Activated naive CD8-positive, alpha-beta T cell treated with anti-CD3 and anti-CD28 coated beads, Interleukin-2, amount 50 U/mL, for 16 hours (primary cell): ENCODE measurements around the gene ZBTB43.

ENCODE experiments used
- DNase-seq: peaks from one replicate; pipeline ENCODE4 v3.0.0-alpha.2; 2020; ENCODE audit warnings: low read depth, low spot score

The ZBTB43 gene

DNA sequence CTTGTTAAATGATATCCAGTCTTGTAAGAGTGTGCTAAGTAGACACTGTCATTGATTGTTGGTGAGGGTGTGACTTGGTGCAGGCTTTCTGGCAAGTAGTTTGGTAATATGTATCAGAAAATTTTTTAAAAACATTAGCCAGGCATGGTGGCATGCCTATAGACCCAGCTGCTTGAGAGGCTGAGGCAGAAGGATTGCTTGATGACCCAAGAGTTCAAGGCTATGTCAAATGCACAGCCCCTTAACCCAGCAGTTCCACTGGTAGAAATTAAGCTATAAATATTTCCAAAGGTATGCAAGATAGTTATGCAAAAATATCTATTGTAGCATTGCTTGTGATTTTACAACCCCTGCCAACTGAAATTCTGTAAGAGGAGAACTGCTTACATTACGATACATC, 24.2 kb downstream of the ZBTB43 start:
- no peak for DNase-seq

DNA sequence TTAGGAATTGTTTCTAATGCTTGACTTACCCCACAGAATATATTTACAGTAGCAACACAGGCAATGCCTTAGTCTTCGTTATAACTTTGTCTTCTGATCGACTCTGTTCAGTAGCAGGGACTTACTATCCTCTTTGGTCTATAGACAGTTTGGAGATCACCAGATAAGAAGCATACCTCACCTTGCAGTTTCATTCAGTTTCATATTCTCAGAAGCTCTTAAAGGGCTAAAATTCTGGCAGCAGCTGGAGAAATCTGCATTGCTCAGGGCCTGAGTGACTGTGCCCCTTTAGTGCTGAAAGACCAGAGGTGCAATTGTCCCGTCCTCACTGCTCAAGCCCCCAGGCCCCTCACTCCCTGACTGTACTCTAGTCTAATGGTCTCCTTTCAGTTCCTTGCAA, 26.0 kb downstream of the ZBTB43 start:
- no peak for DNase-seq

DNA sequence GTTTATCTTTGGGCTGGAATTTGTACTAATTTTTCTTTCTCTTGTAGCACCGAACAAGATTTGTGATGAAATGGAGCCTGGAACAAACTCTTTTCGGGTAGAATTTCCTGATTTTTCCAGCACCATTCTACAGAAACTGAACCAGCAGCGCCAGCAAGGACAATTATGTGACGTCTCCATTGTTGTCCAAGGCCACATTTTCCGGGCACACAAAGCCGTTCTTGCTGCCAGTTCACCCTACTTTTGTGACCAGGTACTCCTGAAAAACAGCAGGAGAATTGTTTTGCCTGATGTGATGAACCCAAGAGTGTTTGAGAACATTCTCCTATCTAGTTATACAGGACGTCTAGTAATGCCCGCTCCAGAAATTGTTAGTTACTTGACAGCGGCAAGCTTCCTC, 27.6 kb downstream of the ZBTB43 start:
- no peak for DNase-seq

DNA sequence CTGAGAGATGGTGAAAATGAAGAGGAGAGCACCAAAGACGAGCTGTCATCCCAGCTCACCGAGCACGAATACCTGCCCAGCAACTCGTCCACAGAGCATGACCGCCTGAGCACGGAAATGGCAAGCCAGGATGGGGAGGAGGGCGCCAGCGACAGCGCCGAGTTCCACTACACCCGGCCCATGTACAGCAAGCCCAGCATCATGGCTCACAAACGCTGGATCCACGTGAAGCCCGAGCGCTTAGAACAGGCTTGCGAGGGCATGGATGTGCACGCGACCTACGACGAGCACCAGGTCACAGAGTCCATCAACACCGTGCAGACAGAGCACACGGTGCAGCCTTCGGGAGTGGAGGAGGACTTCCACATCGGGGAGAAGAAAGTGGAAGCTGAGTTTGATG, 28.2 kb downstream of the ZBTB43 start:
- DNase-seq = no peak

DNA sequence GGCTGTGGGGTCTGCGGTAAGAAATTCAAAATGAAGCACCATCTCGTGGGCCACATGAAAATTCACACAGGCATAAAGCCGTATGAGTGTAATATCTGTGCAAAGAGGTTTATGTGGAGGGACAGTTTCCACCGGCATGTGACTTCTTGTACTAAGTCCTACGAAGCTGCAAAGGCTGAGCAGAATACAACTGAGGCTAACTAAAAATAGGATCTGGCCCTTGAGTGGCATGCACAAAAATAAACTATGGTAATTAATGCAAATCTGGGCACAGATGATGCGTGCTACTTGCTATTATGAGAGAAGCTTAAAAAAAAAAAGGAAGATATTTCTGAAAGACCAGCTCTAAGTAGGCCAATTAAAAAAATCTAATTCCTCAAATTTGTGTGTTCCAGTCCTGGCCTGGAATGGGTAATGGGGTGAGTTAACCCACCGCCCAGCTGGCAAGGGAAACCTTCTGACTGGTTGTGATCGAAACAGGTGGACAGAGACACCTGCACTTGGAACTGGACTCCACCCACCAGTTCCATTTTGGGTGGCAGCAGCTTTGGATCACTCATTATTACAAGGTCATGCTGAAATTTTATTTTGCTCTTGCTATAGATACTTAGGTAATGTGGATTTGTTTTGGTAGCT, 29.0 kb downstream of the ZBTB43 start:
- no peak for DNase-seq

DNA sequence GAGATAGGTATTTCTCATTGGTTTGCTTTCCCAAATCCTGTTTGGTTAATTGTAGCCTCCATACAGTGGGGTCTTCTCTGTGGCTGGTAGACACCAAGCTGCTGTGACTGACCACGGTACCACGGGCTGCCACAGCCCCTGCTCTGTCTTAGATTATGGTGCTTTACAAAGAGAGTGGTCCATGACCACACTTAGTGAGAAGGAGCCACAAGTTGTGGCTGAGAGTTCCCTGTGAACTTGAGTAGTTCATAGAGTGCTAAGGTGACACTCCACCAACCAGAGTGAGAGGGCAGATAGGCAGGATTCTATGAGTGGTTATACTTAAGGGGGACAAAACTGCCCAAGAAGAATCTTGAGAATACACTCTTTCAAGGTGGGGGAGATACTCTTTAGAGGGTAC, 29.8 kb downstream of the ZBTB43 start:
- no peak for DNase-seq

DNA sequence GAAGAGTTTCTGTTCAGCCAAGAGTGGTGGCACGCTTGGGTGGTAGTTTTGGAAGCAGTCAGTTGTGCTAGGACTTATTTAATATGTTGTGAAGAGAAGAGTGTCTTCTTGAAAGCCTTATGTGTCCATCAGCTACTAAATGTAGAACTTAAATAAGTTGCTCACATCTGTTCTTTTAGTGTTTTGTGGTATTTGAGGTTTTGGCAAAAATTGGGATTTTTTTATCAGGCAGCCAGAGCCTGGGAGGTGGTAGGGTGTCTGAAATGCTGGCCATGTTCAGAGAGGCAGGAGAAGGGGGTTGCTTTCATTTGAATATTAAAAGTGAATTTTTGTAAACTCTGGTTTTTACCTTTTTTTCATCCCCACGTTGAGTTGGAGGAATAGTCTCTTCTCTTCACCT, 31.4 kb downstream of the ZBTB43 start:
- no peak for DNase-seq

DNA sequence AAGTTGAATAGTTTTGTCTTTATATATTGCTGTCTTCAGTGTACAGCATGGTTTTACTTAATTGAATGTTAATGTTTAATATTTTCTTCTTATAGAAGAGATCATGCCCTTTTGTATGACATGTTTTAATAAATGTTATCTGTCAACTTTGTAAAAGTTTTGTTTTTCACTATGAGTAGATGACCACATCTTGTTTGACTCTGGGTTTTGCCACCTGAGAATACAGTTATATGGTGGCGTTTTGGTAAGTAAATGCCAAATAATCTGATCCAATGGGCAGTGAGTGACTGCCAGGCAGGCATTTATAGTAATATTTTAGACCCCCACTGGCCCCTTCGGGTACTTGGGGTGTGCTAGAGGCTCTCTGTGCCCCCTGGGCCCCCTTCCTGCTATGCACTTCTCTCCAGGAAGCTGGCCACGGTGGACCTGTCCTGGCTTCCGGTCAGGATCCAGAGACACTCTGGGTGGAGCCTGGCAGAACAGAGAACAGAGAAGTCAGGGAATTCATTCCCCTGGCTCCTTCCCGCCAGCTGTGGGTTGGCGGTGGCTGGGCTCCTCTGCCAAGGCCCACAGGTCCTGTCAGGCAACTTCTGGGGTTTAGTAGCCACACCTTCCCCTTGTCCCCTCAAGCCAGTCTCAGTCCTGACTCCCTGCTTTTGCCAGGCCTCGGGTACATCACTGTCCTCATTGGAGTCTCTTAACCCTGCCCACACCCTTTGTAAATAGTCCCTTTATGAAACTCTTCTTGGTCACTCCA, 33.4 kb downstream of the ZBTB43 start:
- DNase-seq = no peak

DNA sequence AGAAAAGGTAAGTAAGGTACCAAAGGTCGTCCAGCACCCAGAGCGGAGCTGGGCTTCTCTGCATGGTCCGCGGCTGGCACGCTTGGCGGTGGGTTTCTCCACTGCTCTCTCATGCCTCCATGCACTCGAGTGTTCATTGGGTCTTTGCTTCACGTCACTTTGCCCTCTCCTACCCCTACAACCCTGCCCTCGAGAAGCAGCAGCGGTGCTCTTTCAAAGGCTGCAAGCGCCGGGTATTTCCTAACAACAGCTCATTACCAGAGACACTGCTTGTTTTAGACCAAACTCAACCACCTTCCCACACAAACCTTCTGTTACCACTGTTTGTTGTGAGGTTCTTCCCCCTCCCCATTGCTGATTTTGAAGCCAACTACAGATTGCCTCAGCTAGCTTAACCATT, 34.1 kb downstream of the ZBTB43 start:
- DNase-seq = no peak

DNA sequence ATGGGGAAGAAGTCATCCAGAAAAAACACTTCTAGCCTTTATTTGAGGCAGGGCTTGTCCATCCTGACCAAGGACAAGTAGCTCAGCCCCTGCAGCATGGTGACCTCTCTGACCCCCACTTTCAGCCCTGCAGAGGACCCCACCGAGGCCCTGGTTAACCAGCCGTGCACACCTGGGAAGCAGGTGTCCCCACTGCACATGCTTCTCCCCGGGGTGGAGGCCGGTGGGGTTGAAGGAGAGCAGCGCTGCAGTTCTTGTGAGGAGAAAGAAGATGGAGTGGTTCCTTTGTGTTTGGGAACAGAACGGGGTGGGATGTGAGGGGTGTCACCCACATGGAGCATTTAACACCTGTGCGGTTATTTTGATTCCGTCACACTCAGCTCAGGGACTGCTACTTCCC, 34.5 kb downstream of the ZBTB43 start:
- no peak for DNase-seq

DNA sequence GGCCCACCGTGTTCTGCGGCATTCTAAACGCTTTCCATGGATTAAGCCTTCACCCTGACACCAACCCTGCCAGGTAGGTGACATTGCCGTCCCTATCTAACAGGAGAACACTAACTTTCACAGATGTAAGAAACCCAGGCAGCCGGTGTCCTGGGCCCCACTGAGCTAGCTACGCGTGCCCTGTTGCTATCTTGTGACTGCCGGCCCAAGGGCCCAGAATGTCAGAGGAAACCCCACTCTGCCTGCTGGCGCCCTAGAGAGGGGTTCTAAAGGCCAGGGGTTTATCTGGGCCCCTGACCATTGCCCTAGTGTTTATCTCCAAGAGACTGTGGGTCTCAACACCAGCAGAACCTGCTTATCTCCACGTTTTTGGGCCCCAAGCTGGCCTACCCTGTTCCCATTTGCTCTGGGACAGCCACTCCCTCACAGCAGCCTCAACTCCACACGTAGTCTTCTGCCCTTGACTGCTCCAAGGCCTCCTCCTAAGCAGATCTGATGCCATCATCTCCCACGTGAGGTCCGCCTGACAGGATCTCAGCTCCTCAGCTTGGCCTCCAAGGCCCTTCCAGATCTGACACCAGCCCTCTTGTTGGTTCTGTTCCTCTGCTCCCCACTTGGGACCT, 37.5 kb downstream of the ZBTB43 start:
- DNase-seq = no peak

DNA sequence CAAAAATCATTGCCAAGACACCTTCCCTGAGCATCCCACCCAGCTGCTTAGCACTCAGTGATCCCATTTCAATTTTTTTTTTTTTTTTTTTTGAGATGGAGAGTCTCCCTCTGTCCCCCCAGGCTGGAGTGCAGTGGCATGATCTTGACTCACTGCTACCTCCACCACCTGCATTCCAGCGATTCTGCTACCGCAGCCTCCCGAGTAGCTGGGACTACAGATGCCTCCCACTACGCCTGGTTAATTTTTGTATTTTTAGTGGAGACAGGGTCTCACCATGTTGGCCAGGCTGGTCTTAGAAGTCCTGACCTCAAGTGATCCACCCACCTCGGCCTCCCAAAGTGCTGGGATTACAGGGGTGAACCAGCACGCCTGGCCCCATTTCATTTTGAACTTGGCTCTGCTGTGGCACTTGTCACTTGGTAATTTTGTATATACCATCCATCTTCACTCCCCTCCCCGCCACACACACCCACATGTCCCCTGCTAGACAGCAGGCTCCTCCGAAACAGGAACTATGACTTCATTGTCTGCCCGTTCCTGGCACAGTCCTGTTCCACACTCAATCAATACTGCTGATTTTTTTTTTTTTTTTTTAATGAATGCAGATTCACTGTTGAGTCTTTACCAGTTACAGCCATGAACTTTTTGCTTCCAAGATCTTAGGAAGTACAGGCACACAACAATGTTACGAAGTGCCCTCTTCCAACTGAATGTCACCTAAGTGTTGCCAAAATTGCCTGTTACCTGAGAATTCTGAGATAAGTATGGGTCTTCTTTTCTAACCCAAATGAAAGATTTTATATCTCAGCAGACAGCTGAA, 38.3 kb downstream of the ZBTB43 start:
- no peak for DNase-seq

DNA sequence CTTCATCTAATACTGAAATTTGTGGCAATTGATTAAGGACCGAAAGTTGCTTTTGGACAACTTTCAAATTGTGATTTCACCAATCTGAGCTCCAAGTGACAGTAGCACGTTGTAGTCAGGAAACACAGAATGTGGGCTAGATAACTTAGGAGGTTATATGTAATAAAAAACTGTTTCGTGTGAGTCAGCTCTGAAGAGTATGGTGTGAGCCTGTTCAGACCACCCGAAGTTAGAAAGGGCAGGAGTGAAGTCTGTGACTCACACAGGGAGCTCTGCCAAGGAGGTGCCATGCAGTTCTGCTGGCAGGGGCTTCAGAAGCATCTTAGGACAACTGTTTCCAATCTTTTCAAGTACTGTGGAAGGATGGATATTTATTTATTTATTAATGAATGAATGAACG, 39.2 kb downstream of the ZBTB43 start:
- no peak for DNase-seq

DNA sequence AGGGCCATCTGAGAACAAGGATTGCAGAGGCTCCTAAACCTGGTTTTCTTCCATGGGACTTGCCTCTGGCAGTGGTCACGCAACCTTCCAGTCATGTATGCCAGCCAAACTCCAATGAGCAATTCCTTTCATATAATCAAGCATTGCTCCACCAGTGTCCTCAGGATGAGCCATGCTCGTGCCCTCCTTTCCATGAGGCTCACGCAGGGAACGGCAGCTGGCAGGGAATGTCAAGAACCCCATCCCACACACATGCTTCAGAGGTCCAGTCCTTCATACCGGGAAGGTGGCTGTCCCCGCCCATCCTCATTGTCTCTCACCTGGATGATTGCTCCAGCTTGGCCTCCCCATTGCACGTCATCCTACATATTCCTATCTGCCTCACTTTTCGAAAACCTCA, 42.2 kb downstream of the ZBTB43 start:
- no peak for DNase-seq

DNA sequence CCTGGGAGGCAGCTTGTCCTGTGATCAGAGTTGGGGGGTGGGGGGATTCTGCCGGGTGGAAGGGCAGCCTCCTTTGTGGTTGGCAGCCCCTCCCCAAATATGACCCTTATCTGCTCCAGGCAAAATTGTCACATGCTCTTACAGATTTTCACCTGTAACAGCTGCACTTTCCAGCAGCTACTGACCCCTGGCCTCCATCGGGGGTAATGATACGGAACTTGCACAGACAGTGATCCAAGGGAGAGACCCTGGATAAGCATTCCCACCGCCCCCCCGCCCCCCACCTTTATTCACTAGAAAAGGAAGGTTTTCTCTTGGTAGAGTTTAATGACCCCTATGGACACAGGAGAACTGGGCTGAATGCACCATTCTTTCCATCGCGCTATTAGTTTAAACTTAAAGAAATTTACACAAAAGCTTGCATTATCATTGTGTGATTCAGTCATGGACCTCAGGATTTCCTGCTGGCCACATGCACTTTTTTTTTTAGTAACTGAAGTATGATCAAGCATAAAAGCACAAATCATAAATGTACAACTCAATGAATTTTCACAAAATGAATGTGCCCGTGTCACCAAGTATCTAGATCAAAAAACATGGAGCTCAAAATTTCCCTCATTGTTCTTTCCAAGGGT, 44.9 kb downstream of the ZBTB43 start:
- no peak for DNase-seq

DNA sequence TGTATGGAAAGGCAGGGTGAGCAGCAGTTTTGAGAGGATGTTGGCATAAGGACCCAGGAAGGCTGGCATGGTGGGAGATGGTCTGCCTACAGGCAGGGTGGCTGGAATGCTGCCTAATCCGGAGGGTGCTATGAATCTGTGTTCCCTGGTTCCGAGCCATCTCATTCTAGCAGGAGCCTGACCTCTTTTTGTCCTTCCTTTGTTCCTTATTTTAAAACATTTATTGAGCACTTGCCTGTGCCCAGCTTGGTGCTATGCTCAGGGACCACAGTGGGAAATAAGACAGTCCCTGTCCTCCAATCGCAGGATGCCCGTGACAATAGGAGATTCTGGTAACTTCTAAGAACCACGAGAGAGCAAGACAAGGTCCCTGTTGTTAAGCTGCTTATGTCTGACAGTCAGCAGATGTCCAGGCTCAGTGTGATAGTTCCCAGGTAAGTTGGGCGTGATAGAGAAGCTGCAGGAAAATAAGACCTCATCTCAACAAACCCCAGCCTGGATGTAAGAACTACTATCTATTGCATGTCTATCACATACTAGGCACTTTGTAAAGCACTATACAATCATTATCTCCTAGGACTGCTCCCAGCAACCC, 46.5 kb downstream of the ZBTB43 start:
- no peak for DNase-seq

DNA sequence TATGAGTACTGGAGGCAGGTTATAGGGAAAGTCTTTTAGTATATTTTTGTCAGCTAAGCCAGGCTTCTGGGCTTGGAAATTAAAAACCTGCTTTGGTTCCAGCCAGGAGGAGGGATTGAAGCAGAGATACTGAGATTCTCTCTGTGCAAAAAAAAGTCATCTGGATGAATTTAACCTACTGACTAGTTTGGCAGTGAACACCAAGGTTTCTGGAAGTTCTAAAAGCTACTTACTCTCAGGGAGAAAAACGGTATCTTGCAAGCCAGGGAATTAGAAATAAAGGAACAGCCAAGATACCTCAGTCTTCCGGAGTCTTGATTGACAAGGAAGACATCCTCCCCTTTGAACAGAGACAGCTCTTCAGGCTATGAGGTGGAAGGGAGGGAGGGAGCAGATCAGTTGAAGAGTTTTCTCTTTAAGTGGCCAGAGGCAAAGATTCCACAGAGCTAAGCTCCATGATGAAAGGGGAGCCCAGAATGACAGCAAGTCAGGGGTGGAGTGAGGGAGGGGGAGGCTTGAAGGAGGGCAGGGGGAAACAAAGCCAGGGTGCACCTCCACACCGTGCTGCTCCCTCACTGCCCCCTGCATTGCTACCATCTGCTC, 47.3 kb downstream of the ZBTB43 start:
- no peak for DNase-seq

DNA sequence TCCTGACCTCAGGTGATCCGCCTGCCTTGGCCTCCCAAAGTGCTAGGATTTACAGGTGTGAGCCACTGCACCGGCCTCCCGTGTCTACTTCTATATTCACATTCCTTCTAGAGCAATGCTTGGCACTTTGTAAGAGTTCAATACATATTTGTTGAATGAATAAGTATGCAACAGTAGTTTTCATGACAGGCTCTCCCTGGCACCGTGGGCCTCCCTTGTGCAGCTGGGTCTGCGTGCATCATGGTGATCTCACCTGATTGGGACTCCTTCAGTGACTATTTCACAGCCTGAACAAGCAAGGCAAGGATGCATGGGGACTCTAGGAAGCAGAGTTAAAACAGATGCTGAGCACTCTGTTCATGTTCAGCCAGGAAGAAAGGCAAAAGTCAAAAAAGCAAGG, 48.8 kb downstream of the ZBTB43 start:
- no peak for DNase-seq

DNA sequence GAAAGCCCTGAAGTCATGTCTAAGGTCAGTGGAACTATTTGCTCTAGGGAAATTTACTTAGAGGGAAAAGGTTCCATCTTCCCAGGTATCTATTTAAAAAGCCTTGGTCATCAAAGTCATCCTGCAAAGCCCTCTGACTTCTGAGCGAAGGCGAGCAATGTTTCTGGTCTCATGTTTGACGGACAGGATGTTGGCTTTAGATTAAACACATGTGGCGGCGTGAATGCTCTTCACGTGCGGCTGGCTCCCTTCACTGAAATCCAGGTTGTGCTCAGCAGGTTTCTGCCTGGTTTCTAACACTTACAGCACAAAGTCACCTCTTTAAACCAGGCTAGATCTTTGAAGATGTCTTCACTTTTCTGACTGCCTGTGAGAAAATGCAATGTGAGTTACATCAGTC, 49.9 kb downstream of the ZBTB43 start:
- no peak for DNase-seq

DNA sequence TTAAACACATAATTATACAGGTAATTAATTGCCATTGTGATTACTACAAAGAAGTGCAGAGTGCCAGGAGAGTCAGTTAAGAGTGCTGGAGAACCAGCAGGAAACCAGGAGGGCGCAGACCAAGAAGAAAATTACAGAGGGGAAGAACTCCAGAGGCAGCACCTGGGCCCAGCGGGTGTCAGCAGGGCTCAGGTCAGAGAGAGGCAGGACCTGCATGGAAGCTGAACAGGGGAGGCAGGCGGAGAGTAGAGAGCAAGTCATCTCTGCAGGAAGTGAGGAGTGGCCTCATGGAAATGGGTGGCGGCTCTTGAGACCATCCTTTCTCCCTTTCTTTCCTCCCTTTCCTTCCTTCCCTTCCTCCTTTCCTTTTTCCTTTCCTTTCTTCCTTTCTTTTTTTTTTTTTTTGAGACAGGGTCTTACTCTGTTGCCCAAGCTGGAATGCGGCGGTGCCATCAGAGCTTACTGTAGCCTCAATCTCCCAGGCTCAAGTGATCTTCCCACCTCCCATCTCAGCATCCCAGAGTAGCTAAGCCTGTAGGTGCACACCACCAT, 51.6 kb downstream of the ZBTB43 start:
- no peak for DNase-seq
